Kidney (tissue), 14 donors: ENCODE measurements around the gene KNDC1. TPM values are rescaled to one million over a fixed set of nuclear protein-coding genes. Genes with fewer than 3 reads are reported as not detected.
"Not testable (repeated sequence)": the region's sequence is repeated elsewhere in the genome, so short reads cannot be mapped to it uniquely, and the experiment has no call there.

Experiments used
- DNase-seq, 5 donors: peaks; one replicate each; pipeline ENCODE4 v3.0.0-alpha.2; 2013 to 2020
- FAIRE-seq: peaks from 2 replicates; lab custom pipeline; 2012; peaks lifted over from hg19 to GRCh38; lab: Jason Lieb, UNC
- H3K27ac ChIP-seq, 2 donors: one replicate each; pipeline ENCODE4 v1.7.0; 2013; ENCODE audit warnings: low read depth in 2 of 2, low read length in 2 of 2, inconsistent platforms in 1 of 2
- H3K27me3 ChIP-seq: one replicate; pipeline ENCODE4 v1.7.1; 2013; ENCODE audit warnings: low read length, inconsistent platforms; ENCODE audit not compliant: control insufficient read depth, insufficient read depth
- H3K36me3 ChIP-seq, 3 donors: one replicate each; pipeline versions ENCODE4 v1.7.0 to v1.7.1; 2013; ENCODE audit warnings: low read length in 3 of 3, control low read depth in 1 of 3, inconsistent platforms in 1 of 3; ENCODE audit not compliant: insufficient read depth in 3 of 3, control insufficient read depth in 2 of 3
- H3K4me1 ChIP-seq, 3 donors: one replicate each; pipeline versions ENCODE4 v1.7.0 to v1.7.1; 2013; ENCODE audit warnings: low read length in 3 of 3, inconsistent platforms in 1 of 3, low read depth in 1 of 3; ENCODE audit not compliant: control insufficient read depth in 2 of 3, insufficient read depth in 2 of 3
- H3K4me3 ChIP-seq, 3 donors: one replicate each; pipeline versions ENCODE4 v1.7.0 to v1.8.1; 2013; ENCODE audit warnings: low read length in 3 of 3, control low read depth in 1 of 3, inconsistent platforms in 1 of 3
- H3K9ac ChIP-seq, 3 donors: one replicate each; pipeline versions ENCODE4 v1.7.0 to v1.7.1; 2013; ENCODE audit warnings: low read length in 3 of 3, control low read depth in 1 of 3, inconsistent platforms in 1 of 3
- H3K9me3 ChIP-seq, 3 donors: one replicate each; pipeline versions ENCODE4 v1.7.0 to v1.7.1; 2013; ENCODE audit warnings: low read length in 3 of 3, control low read depth in 1 of 3, inconsistent platforms in 1 of 3; ENCODE audit not compliant: control insufficient read depth in 2 of 3, insufficient read depth in 1 of 3
- CTCF ChIP-seq: IDR thresholded peaks from 3 replicates; pipeline ENCODE4 v1.5.1; 2012; ENCODE audit warnings: mild to moderate bottlenecking, moderate library complexity, borderline replicate concordance; ENCODE audit not compliant: insufficient read depth; ENCODE audit errors: extremely low read depth
- intact Hi-C: fragments of 100-400 bp; cut with DNase I; formaldehyde crosslinking; loops from one replicate; pipeline ENCODE4 v1.11.1; 2022
- polyA plus RNA-seq: library from polyadenylated mRNA; stranded (reverse); fragments of 350-450 nt; fragmentation: Illumina TruSeq; extraction: RNeasy Lipid Tissue Mini Kit (QIAGEN cat#74804); gene quantifications from one replicate; pipeline ENCODE4 v1.2.3, GENCODE V29; 2014; ENCODE audit warnings: low read depth, low replicate concordance; ENCODE audit not compliant: insufficient read depth
- total RNA-seq: library from RNA; stranded (reverse); fragmentation: NEBNext Ultra II Directional; extraction: Animal tissue kit (Norgen Biotek cat#: 25700); gene quantifications from one replicate; pipeline ENCODE4 v1.2.1, GENCODE V29; 2021
- donor health status: control.
- donor health status: control.
- donor health status: control.
- donor health status: control.
- donor health status: control.
- donor health status: DM: yes; HTN: yes; CAD: no.
- donor health status: Normal renal cell carcinoma (clear cell type).

The KNDC1 gene
- total and polyA plus RNA-seq, 2 donors from 2014 or later: 0.43 to 8.7 TPM

GRCh38 chr10:133173860-133174640 is 14.0 kb downstream of the KNDC1 start:
- Histone ChIP-seq H3K27me3 (peaks cover 2% of the 10 kb centered on the region), H3K27ac (no peak overlapping the region), H3K4me1 (no peaks in the 10 kb centered on the region), H3K9me3 (peaks cover 0 to 8% (median 0%) of the 10 kb centered on the region in 3 donors), H3K36me3 (peaks cover 0 to 9% (median 0%) of the 10 kb centered on the region in 3 donors), H3K9ac (no peak overlapping the region), H3K4me3 (no peak overlapping the region)
- intact Hi-C loops: no loop called here
- DNase-seq (no peak), FAIRE-seq (no peak)
- TF ChIP-seq CTCF: no peak

- DNase-seq (no peak), FAIRE-seq (no peak)
- intact Hi-C loops: no loop called here
- H3K27me3 ChIP-seq: peaks cover 2% of the 10 kb centered on the region
- peaks cover 0 to 9% (median 0%) of the 10 kb centered on the region in 3 donors for H3K36me3 ChIP-seq
- no peak overlapping the region for H3K9ac ChIP-seq
- H3K27ac ChIP-seq: no peak overlapping the region
- TF ChIP-seq CTCF: no peak
- H3K4me3 ChIP-seq: no peak overlapping the region
- H3K4me1 ChIP-seq: no peaks in the 10 kb centered on the region
- H3K9me3 ChIP-seq: peaks cover 0 to 8% (median 0%) of the 10 kb centered on the region in 3 donors
Measured at GRCh38 chr10:133174689-133175263, 14.8 kb downstream of the KNDC1 start.

- intact Hi-C loops, DNase-seq, H3K4me3 ChIP-seq, H3K27me3 ChIP-seq, H3K9me3 ChIP-seq, H3K4me1 ChIP-seq, H3K27ac ChIP-seq, FAIRE-seq, H3K36me3 ChIP-seq, H3K9ac ChIP-seq: not testable (repeated sequence)
Measured at GRCh38 chr10:133175624-133176023, 15.6 kb downstream of the KNDC1 start.

GRCh38 chr10:133176546-133176945 is 16.5 kb downstream of the KNDC1 start:
- Histone ChIP-seq H3K9ac (no peak overlapping the region), H3K4me3 (no peak overlapping the region), H3K27ac (no peak overlapping the region), H3K4me1 (no peaks in the 10 kb centered on the region), H3K9me3 (peaks cover 0 to 8% (median 0%) of the 10 kb centered on the region in 3 donors), H3K27me3 (peaks cover 2% of the 10 kb centered on the region), H3K36me3 (peaks cover 0 to 9% (median 0%) of the 10 kb centered on the region in 3 donors)
- no peak for TF ChIP-seq CTCF
- intact Hi-C loops: no loop called here
- no peak for FAIRE-seq
- no peak for DNase-seq
